Right atrium auricular region (tissue), 2 donors: Measurements from ENCODE around the gene KIAA2012. TPM values are rescaled to one million over a fixed set of nuclear protein-coding genes. Genes with fewer than 3 reads are reported as not detected.
A peak's percentile ranks its signal among the peaks of the same experiment; 100 is the strongest.

ENCODE experiments used
- DNase-seq: peaks from one replicate; pipeline ENCODE4 v3.0.0-alpha.2; 2019; ENCODE audit warnings: low spot score
- H3K27ac ChIP-seq, 2 donors: fragments of 200-600 bp; sonication (generic); 1 replicate in 1 of 2; 2 replicates in 1 of 2; pipeline ENCODE4 v1.5.1; 2016 to 2019
- H3K27me3 ChIP-seq, 2 donors: fragments of 200-600 bp; sonication (generic); one replicate each; pipeline versions ENCODE4 v1.5.1 to v1.6.0; 2017 to 2019
- H3K36me3 ChIP-seq: fragments of 200-600 bp; sonication (generic); one replicate; pipeline ENCODE4 v1.5.1; 2016
- H3K4me1 ChIP-seq, 2 donors: fragments of 200-600 bp; sonication (generic); one replicate each; pipeline versions ENCODE4 v1.5.1 to v1.6.0; 2017 to 2019
- H3K4me3 ChIP-seq, 2 donors: fragments of 200-600 bp; sonication (generic); 1 replicate in 1 of 2; 2 replicates in 1 of 2; pipeline ENCODE4 v1.5.1; 2017 to 2019; ENCODE audit warnings: mild to moderate bottlenecking in 1 of 2, moderate library complexity in 1 of 2
- H3K9me3 ChIP-seq, 2 donors: fragments of 200-600 bp; sonication (generic); one replicate each; pipeline ENCODE4 v1.5.1; 2019
- total RNA-seq, 2 donors: library from RNA; depleted of rRNA; stranded (reverse); fragments of >200 nt; gene quantifications; one replicate each; pipeline ENCODE4 v1.1.0, GENCODE V29; 2016
- TF ChIP-seq, protein P1 (sequence below), 2 donors: fragments of 200-600 bp; sonication (generic); IDR thresholded peaks; one replicate each; pipeline ENCODE4 v1.5.1; 2019; ENCODE audit warnings: antibody characterized with exemption in 2 of 2

KIAA2012 gene
- total RNA-seq, 2 donors from 2014 or later: not detected

DNA sequence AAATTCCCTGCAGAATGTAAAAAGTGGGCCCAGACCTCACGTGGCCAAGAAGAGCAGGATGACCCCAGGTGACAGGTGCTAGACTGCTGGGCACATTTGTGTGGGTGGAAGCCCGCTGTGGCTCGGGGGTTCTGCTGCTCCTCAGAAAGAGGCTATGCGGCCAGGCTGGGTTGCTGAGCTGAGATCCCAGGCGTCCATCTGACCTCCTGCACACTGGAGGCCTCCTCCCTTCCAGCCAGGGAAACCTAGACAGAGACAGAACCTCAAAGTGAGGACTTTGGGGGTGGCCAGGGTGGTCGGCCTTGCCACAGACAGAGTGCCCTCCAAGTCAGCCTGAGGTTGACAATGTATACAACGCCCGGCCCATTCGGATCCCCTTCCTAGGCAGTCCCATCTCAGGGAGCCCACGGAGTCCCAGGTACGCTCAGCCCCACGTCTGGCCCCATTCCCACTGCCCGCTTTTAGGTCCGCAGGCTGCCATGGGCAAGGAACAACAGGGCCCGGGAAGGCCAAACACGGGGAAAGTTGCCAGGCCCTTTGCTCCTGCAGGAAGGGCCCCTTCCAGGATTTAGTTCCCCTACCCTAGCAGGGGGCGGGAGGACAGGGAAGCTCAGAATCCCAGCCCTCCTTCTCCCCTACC is 75.6 kb downstream of the KIAA2012 start:
- peak overlapping the region in 1 of 2 donors; percentile 27 for H3K27ac ChIP-seq
- H3K4me3 ChIP-seq: no peak overlapping the region
- H3K4me1 ChIP-seq: peaks cover 0 to 26% of the 10 kb centered on the region in 2 donors
- H3K9me3 ChIP-seq: no peaks in the 10 kb centered on the region
- H3K27me3 ChIP-seq: no peaks in the 10 kb centered on the region
- TF ChIP-seq, protein P1, sequence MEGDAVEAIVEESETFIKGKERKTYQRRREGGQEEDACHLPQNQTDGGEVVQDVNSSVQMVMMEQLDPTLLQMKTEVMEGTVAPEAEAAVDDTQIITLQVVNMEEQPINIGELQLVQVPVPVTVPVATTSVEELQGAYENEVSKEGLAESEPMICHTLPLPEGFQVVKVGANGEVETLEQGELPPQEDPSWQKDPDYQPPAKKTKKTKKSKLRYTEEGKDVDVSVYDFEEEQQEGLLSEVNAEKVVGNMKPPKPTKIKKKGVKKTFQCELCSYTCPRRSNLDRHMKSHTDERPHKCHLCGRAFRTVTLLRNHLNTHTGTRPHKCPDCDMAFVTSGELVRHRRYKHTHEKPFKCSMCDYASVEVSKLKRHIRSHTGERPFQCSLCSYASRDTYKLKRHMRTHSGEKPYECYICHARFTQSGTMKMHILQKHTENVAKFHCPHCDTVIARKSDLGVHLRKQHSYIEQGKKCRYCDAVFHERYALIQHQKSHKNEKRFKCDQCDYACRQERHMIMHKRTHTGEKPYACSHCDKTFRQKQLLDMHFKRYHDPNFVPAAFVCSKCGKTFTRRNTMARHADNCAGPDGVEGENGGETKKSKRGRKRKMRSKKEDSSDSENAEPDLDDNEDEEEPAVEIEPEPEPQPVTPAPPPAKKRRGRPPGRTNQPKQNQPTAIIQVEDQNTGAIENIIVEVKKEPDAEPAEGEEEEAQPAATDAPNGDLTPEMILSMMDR (IDR thresholded peaks at IDR 0.05): no peak
- H3K36me3 ChIP-seq: no peaks in the 10 kb centered on the region
- no peak for DNase-seq

DNA sequence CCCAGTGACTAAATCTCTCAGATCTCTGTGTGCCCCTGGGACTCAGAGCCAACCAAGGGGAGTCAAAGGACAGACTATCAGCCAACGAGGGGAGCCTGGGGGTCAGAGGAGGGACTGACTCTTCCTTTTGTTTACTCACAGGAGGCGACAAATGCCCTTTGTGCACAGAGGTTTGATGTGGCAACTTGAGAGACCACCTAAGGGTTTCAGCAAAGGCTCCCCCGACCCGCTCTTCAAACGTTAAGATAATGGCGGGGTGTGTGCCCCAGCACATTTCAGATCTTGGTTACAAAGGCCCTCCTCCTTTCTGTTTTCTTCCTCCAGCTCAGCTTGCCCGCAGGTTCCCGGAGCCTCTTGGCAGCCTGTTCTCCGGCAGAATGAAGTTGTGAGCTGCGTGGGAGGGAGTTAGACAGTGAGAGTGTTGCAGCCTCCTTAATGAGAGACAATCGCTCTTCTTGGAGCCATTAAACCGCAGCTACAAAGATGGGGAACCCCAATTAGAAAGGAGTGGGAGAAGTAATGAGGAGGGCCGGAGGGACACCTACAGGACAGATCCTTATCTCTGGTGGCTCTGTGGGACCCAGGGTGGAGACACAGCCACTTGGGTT is 76.2 kb downstream of the KIAA2012 start:
- no peaks in the 10 kb centered on the region for H3K36me3 ChIP-seq
- H3K27me3 ChIP-seq: no peaks in the 10 kb centered on the region
- H3K9me3 ChIP-seq: no peaks in the 10 kb centered on the region
- peak overlapping the region in 1 of 2 donors; percentile 27 for H3K27ac ChIP-seq
- no peak overlapping the region for H3K4me3 ChIP-seq
- DNase-seq: peak; percentile 62
- TF ChIP-seq, protein P1 (IDR thresholded peaks at IDR 0.05): no peak
- H3K4me1 ChIP-seq: peaks cover 0 to 26% of the 10 kb centered on the region in 2 donors

DNA sequence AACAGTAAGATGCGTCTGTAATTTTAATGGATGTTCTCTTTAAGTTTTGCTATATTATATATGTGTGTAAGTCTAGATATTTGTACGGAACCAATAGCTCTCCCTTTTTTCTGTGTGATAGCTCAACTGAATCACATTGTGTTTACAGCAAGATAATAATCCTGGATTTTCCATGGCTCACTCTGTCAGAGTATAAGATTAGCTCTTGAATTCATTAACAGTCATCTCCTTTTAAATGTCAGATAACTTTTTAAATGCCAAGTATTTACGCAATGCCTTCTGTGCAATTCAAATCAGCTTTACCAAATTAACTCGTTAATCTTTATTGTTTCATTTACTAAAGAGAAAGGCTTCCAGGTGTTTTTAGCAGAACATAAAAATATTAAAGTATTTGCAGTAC is 76.9 kb downstream of the KIAA2012 start:
- Histone ChIP-seq H3K4me1 (peaks cover 0 to 26% of the 10 kb centered on the region in 2 donors), H3K27ac (no peak overlapping the region), H3K36me3 (no peaks in the 10 kb centered on the region), H3K4me3 (no peak overlapping the region), H3K27me3 (no peaks in the 10 kb centered on the region), H3K9me3 (no peaks in the 10 kb centered on the region)
- TF ChIP-seq, protein P1 (IDR thresholded peaks at IDR 0.05): no peak
- DNase-seq: no peak

DNA sequence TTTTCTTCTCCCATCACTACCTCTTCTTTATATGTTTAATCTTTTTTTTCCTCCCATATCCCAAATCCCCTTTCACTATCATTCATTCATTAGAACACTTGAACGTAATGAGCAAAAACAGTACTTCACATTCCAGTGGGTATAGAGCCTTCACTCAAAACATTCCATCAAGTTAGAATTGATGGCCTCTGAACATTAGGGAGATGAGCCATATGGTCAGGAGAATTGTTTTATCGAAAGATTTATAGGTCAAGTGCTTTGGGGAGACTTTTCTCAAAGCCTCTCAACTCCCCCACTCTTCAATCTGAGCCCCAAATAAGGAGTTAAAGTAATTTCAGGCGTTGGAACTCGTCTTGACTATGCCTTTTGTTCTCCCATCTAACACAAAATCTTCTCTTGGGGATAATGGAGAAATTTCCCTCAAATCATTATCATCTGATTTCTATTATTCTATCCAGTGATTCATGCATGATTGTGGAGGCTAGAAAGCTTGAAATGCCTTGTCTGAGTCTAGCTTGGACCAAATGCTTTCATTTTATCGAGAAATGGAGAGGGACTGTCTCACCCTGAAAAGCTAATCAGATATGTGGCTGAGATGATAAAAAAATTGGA is 79.2 kb downstream of the KIAA2012 start:
- H3K27ac ChIP-seq: no peak overlapping the region

DNA sequence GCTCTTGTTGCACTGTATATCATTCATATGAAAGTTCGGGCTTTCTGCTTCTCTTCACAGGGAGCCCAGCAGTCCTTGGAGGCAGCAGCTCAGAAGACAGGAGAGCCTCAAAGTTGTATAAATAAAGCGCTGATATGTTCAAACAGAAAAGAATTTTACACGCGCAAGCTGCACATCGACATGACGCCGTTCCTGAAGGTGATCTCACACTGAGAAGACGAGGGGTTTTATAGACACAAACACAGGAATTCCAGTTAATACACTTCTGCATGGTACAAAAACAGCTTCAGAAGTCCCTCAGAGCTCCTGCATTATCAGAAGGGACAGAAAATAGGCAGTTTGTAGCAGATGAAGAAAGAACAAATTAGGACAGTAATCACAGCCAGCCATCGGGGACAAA is 81.6 kb downstream of the KIAA2012 start:
- Histone ChIP-seq H3K4me1 (peaks cover 0 to 2% of the 10 kb centered on the region in 2 donors), H3K4me3 (no peak overlapping the region), H3K27ac (no peak overlapping the region), H3K9me3 (no peaks in the 10 kb centered on the region), H3K27me3 (no peaks in the 10 kb centered on the region), H3K36me3 (no peaks in the 10 kb centered on the region)
- TF ChIP-seq, protein P1 (IDR thresholded peaks at IDR 0.05): no peak
- DNase-seq: no peak

More for the DNA sequence above, 79.2 kb downstream of the KIAA2012 start:
- no peak for DNase-seq
- TF ChIP-seq, protein P1 (IDR thresholded peaks at IDR 0.05): no peak
- H3K27me3 ChIP-seq: no peaks in the 10 kb centered on the region
- peaks cover 0 to 25% of the 10 kb centered on the region in 2 donors for H3K4me1 ChIP-seq
- no peak overlapping the region for H3K4me3 ChIP-seq
- H3K9me3 ChIP-seq: no peaks in the 10 kb centered on the region
- H3K36me3 ChIP-seq: no peaks in the 10 kb centered on the region
